ENCODE measurements around the gene ZPBP. TPM values are rescaled to one million over a fixed set of nuclear protein-coding genes. Genes with fewer than 3 reads are reported as not detected.

ZPBP gene
- total and polyA plus RNA-seq, 10 donors: not detected

GRCh38 chr7:50088463-50089129, 4.5 kb downstream of the ZPBP start:
- Histone ChIP-seq H3K4me1 (peaks cover 0 to 13% (median 9%) of the 10 kb centered on the region in 6 donors), H3K36me3 (no peaks in the 10 kb centered on the region), H3K4me3 (no peak overlapping the region), H3K9me3 (peaks cover 0 to 3% (median 0%) of the 10 kb centered on the region in 8 donors), H3K27ac (no peak overlapping the region), H3K27me3 (replicated peaks in 1 of 7) (no peaks in the 10 kb centered on the region)
- no peak for DNase-seq
- 0 to 1% (median 0%) methylated on average over 2 of the region's 2 CpGs for WGBS, 5 donors
- TF ChIP-seq POLR2A (IDR thresholded peaks at IDR 0.05) (no peak), POLR2AphosphoS5 (IDR thresholded peaks at IDR 0.05) (no peak), CTCF (IDR thresholded peaks at IDR 0.05 in 8 of 11, conservative IDR thresholded peaks at IDR 0.05 in 3 of 11) (no peak)
- intact Hi-C loops (cut with DNase I; ENCODE audit: low total_unique reads): no loop called here

- intact Hi-C loops (cut with DNase I; ENCODE audit: low total_unique reads): no loop called here
- no peak overlapping the region for H3K27ac ChIP-seq
- TF ChIP-seq CTCF (IDR thresholded peaks at IDR 0.05 in 8 of 11, conservative IDR thresholded peaks at IDR 0.05 in 3 of 11) (no peak), POLR2AphosphoS5 (IDR thresholded peaks at IDR 0.05) (no peak), POLR2A (IDR thresholded peaks at IDR 0.05) (no peak)
- H3K36me3 ChIP-seq: no peaks in the 10 kb centered on the region
- H3K9me3 ChIP-seq: peaks cover 0 to 3% (median 0%) of the 10 kb centered on the region in 8 donors
- no peaks in the 10 kb centered on the region for H3K4me1 ChIP-seq
- no peaks in the 10 kb centered on the region for H3K27me3 ChIP-seq (replicated peaks in 1 of 7)
- no peak for DNase-seq
- H3K4me3 ChIP-seq: no peak overlapping the region
- WGBS, 5 donors: 51 to 80% (median 71%) methylated on average over 5 of the region's 5 CpGs
Measured at GRCh38 chr7:50085344-50085743, 7.7 kb downstream of the ZPBP start.

- Histone ChIP-seq H3K36me3 (no peaks in the 10 kb centered on the region), H3K4me3 (no peak overlapping the region), H3K4me1 (peaks cover 6 to 18% (median 11%) of the 10 kb centered on the region in 6 donors), H3K27me3 (replicated peaks in 1 of 7) (no peaks in the 10 kb centered on the region), H3K27ac (no peak overlapping the region), H3K9me3 (peaks cover 0 to 46% (median 32%) of the 10 kb centered on the region in 8 donors)
- DNase-seq: no peak
- no peak for TF ChIP-seq POLR2A (IDR thresholded peaks at IDR 0.05)
- no peak for TF ChIP-seq CTCF (IDR thresholded peaks at IDR 0.05 in 8 of 11, conservative IDR thresholded peaks at IDR 0.05 in 3 of 11)
- TF ChIP-seq POLR2AphosphoS5 (IDR thresholded peaks at IDR 0.05): no peak
- intact Hi-C loops (cut with DNase I; ENCODE audit: low total_unique reads): no loop called here
Measured at GRCh38 chr7:50073093-50073492, 20.0 kb downstream of the ZPBP start.

- peak; percentile 79 for DNase-seq
- Histone ChIP-seq H3K27me3 (replicated peaks in 1 of 7) (no peaks in the 10 kb centered on the region), H3K9me3 (peaks cover 0 to 51% (median 35%) of the 10 kb centered on the region in 8 donors), H3K4me3 (peak overlapping the region; percentile 39 to 71 (median 50)), H3K27ac (peak overlapping the region; percentile 70 to 81 (median 76)), H3K36me3 (no peaks in the 10 kb centered on the region), H3K4me1 (peaks cover 7 to 23% (median 13%) of the 10 kb centered on the region in 6 donors)
- intact Hi-C loops (cut with DNase I; ENCODE audit: low total_unique reads): no loop called here
- 4 to 29% (median 16%) methylated on average over 8 of the region's 8 CpGs for WGBS, 5 donors
- TF ChIP-seq POLR2AphosphoS5 (IDR thresholded peaks at IDR 0.05) (peak in 1 of 3 donors; percentile 39), POLR2A (IDR thresholded peaks at IDR 0.05) (no peak)
Measured at GRCh38 chr7:50069613-50070012, 23.4 kb downstream of the ZPBP start.
